GM12872 (cell line): Measurements from ENCODE around the gene GBX1.

Source experiments
- CTCF ChIP-seq: IDR thresholded peaks from 3 replicates; pipeline ENCODE4 v1.5.1; 2011; ENCODE audit warnings: low read depth, mild to moderate bottlenecking, low read length, moderate library complexity; ENCODE audit not compliant: insufficient read depth

The GBX1 gene

GRCh38 chr7:151201751-151202150, 34.3 kb upstream of the GBX1 start:
- TF ChIP-seq CTCF, result no peak

- TF ChIP-seq CTCF, result no peak
Observed at GRCh38 chr7:151201344-151201743, 33.9 kb upstream of the GBX1 start.

- TF ChIP-seq CTCF, result no peak
Observed at GRCh38 chr7:151198945-151199848, 31.7 kb upstream of the GBX1 start.

GRCh38 chr7:151197932-151198331, 30.4 kb upstream of the GBX1 start:
- no peak for TF ChIP-seq CTCF

- TF ChIP-seq CTCF, result no peak
Observed at GRCh38 chr7:151195616-151196450, 28.3 kb upstream of the GBX1 start.

- no peak for TF ChIP-seq CTCF
Observed at GRCh38 chr7:151194188-151194587, 26.7 kb upstream of the GBX1 start.

- no peak for TF ChIP-seq CTCF
Observed at GRCh38 chr7:151193203-151193978, 25.9 kb upstream of the GBX1 start.
